A549 (cell line): Measurements from ENCODE around the gene HAUS3. TPM values are rescaled to one million over a fixed set of nuclear protein-coding genes. Genes with fewer than 3 reads are reported as not detected.

ENCODE experiments used
- ATAC-seq, 2 experiments: fragments of 200-7000 bp in 1 of 2; fragments of >200 bp in 1 of 2; cut with Nextera tagmentation in 1 of 2; cut with Tn5 transposase in 1 of 2; 3 replicates each; pipeline versions ENCODE4 v1.8.0 to v1.9.1; 2018 to 2020; ENCODE audit warnings: mild to moderate bottlenecking in 1 of 2, moderate library complexity in 1 of 2
- CTCF ChIA-PET: fragments of 300-600 bp; sonication (Branson Sonifier 250); formaldehyde crosslinking; extraction: SDS; loops from one replicate; lab custom pipeline; 2021; ENCODE audit warnings: antibody characterized with exemption, inconsistent platforms; lab: Yijun Ruan, JAX
- POLR2A ChIA-PET: fragments of 350-600 bp; formaldehyde crosslinking; extraction: SDS; loops from one replicate; lab custom pipeline; 2021; ENCODE audit warnings: antibody characterized with exemption, inconsistent platforms; lab: Yijun Ruan, JAX
- DNase-seq, 2 experiments: peaks; one replicate each; pipeline versions ENCODE4 v3.0.0 to v3.0.0-alpha.2; 2011 to 2016; ENCODE audit warnings: low read depth in 1 of 2, low spot score in 1 of 2
- FAIRE-seq: peaks from 2 replicates; lab custom pipeline; 2011; peaks lifted over from hg19 to GRCh38; lab: Jason Lieb, UNC
- H3K27ac ChIP-seq, 2 experiments: fragments of >200 bp; sonication (Bioruptor Twin); formaldehyde crosslinking; 3 replicates each; pipeline ENCODE4 v1.5.1; 2016 to 2017
- H3K4me1 ChIP-seq: fragments of >200 bp; sonication (Bioruptor Twin); formaldehyde crosslinking; 3 replicates; pipeline ENCODE4 v1.6.1; 2016
- H3K4me2 ChIP-seq: fragments of >200 bp; sonication (Bioruptor Twin); formaldehyde crosslinking; 3 replicates; pipeline ENCODE4 v1.6.1; 2016
- H3K4me3 ChIP-seq: fragments of >200 bp; sonication (Bioruptor Twin); formaldehyde crosslinking; 3 replicates; pipeline ENCODE4 v1.5.1; 2016
- H3K9me3 ChIP-seq: fragments of >200 bp; sonication (Bioruptor Twin); formaldehyde crosslinking; 3 replicates; pipeline ENCODE4 v1.6.1; 2016
- CBX8 ChIP-seq: fragments of 200-600 bp; sonication (generic); IDR thresholded peaks from 2 replicates; pipeline ENCODE4 v1.6.1; 2016
- CHD4 ChIP-seq: fragments of 200-600 bp; sonication (generic); IDR thresholded peaks from 2 replicates; pipeline ENCODE4 v1.6.1; 2016; ENCODE audit warnings: antibody characterized with exemption, mild to moderate bottlenecking, borderline replicate concordance
- EP300 ChIP-seq, 2 experiments: fragments of >200 bp; sonication (Bioruptor Twin); formaldehyde crosslinking; IDR thresholded peaks; 2 replicates in 1 of 2; 3 replicates in 1 of 2; pipeline ENCODE4 v1.6.1; 2016 to 2017
- FOXS1 ChIP-seq: fragments of 250-450 bp; sonication (Bioruptor Pico); IDR thresholded peaks from 2 replicates; pipeline ENCODE4 v1.5.0; 2020; ENCODE audit warnings: mild to moderate bottlenecking, moderate library complexity
- HDAC2 ChIP-seq: fragments of 200-600 bp; sonication (generic); IDR thresholded peaks from 2 replicates; pipeline ENCODE4 v1.6.1; 2016
- HOXA7 ChIP-seq: fragments of 250-450 bp; sonication (Bioruptor Pico); IDR thresholded peaks from 2 replicates; pipeline ENCODE4 v1.5.0; 2020; ENCODE audit warnings: mild to moderate bottlenecking, moderate library complexity
- JUNB ChIP-seq: fragments of >200 bp; sonication (Bioruptor Twin); formaldehyde crosslinking; IDR thresholded peaks from 2 replicates; pipeline ENCODE4 v1.6.1; 2016
- MAFK ChIP-seq: fragments of 450-650 bp; IDR thresholded peaks from 2 replicates; pipeline ENCODE4 v1.6.1; 2014; ENCODE audit not compliant: partially characterized antibody
- PHF8 ChIP-seq: fragments of 200-600 bp; sonication (generic); IDR thresholded peaks from 2 replicates; pipeline ENCODE4 v1.6.1; 2016; ENCODE audit warnings: low read depth, mild to moderate bottlenecking, antibody characterized with exemption, moderate library complexity, borderline replicate concordance
- POLR2AphosphoS2 ChIP-seq: conservative IDR thresholded peaks from 2 replicates; pipeline ENCODE4 v1.6.1; 2012; ENCODE audit warnings: low read length, improper control_type of control experiment, inconsistent platforms
- RAD21 ChIP-seq, 2 experiments: fragments of >200 bp in 1 of 2; sonication (Bioruptor Twin) in 1 of 2; formaldehyde crosslinking in 1 of 2; IDR thresholded peaks in 1 of 2; conservative IDR thresholded peaks in 1 of 2; 2 replicates in 1 of 2; 3 replicates in 1 of 2; pipeline ENCODE4 v1.6.1; 2012 to 2018; ENCODE audit warnings: inconsistent platforms in 1 of 2
- RARB ChIP-seq: fragments of 250-450 bp; sonication (Bioruptor Pico); IDR thresholded peaks from 2 replicates; pipeline ENCODE4 v1.8.0; 2021; ENCODE audit warnings: mild to moderate bottlenecking, moderate library complexity
- RCOR1 ChIP-seq: fragments of 150-350 bp; IDR thresholded peaks from 2 replicates; pipeline ENCODE4 v1.6.1; 2014; ENCODE audit warnings: antibody characterized with exemption, low read length, low read depth
- RNF2 ChIP-seq: fragments of 200-600 bp; sonication (generic); IDR thresholded peaks from 2 replicates; pipeline ENCODE4 v1.6.1; 2016; ENCODE audit warnings: low read depth, mild to moderate bottlenecking, antibody characterized with exemption, moderate library complexity, borderline replicate concordance
- SMC3 ChIP-seq: fragments of >200 bp; sonication (Bioruptor Twin); formaldehyde crosslinking; IDR thresholded peaks from 3 replicates; pipeline ENCODE4 v1.6.1; 2018; ENCODE audit warnings: inconsistent platforms
- ZC3H11A ChIP-seq: fragments of 450-650 bp; IDR thresholded peaks from 2 replicates; pipeline ENCODE4 v1.6.1; 2014; ENCODE audit warnings: antibody characterized with exemption, mild to moderate bottlenecking
- ZFP36 ChIP-seq: fragments of 450-650 bp; IDR thresholded peaks from 2 replicates; pipeline ENCODE4 v1.6.1; 2014; ENCODE audit warnings: borderline replicate concordance; ENCODE audit not compliant: partially characterized antibody
- ZNF302 ChIP-seq: fragments of 250-450 bp; sonication (Bioruptor Pico); IDR thresholded peaks from 2 replicates; pipeline ENCODE4 v1.9.0; 2021; ENCODE audit warnings: inconsistent platforms, mild to moderate bottlenecking, moderate library complexity
- ZSCAN20 ChIP-seq: fragments of 250-450 bp; sonication (Bioruptor Pico); IDR thresholded peaks from 2 replicates; pipeline ENCODE4 v1.8.0; 2022; ENCODE audit warnings: mild to moderate bottlenecking, moderate library complexity
- WGBS: methylation state at CpG from one replicate; pipeline ENCODE4 v1.1.6; 2017; ENCODE audit errors: missing lambda C conversion rate; 5-methylcytosine and 5-hydroxymethylcytosine counted together
- polyA plus RNA-seq, 4 experiments: library from polyadenylated mRNA; depleted of rRNA in 3 of 4; stranded (reverse); fragments of >200 nt; fragmentation: RNase III in 1 of 4; extraction: RNeasy Plus Mini Kit Qiagen cat#74134 plus additional on column Dnase treatment in 1 of 4; gene quantifications; 2 replicates in 3 of 4; 3 replicates in 1 of 4; pipeline ENCODE4 v1.2.3, GENCODE V29; 2011 to 2017
- TF ChIP-seq, protein P1 (sequence below): IDR thresholded peaks from 2 replicates; pipeline ENCODE4 v1.6.1; 2012
- TF ChIP-seq, protein P2 (sequence below): fragments of 250-450 bp; sonication (Bioruptor Pico); IDR thresholded peaks from 2 replicates; pipeline ENCODE4 v1.5.0; 2021; ENCODE audit warnings: mild to moderate bottlenecking, moderate library complexity, borderline replicate concordance
- TF ChIP-seq, protein P3 (sequence below): fragments of >200 bp; sonication (Bioruptor Twin); formaldehyde crosslinking; IDR thresholded peaks from 2 replicates; pipeline ENCODE4 v1.6.1; 2016
- TF ChIP-seq, protein P4 (sequence below): fragments of 450-650 bp; IDR thresholded peaks from 2 replicates; pipeline ENCODE4 v1.6.1; 2014; ENCODE audit warnings: antibody characterized with exemption

The HAUS3 gene
- polyA plus RNA-seq, 2 of the 4 experiments (the other 2 are of a cell fraction) = 7.7 to 10.6 TPM

DNA sequence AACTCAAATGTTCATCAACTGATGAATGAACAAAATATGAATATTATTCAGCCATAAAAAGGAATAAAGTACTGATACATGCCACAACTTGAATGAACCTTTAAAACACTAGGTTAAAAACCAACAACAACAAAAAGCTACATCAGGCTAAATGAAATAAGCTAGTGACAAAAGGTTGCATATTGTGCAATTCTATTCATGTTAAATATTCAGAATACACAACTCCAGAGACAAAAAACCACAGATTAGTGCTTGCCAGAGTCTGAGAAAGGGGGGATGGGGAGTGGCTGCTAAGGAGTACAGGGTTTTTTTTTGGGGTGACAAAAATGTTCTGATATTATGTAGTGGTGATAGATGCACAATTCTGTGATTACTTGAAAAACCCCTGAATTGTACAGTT is 58.5 kb downstream of the HAUS3 start:
- FAIRE-seq (no peak), ATAC-seq (no peak), DNase-seq (no peak)
- H3K4me1 ChIP-seq = no peaks in the 10 kb centered on the region
- POLR2A ChIA-PET = no interaction called here
- H3K4me3 ChIP-seq = no peak overlapping the region
- peaks cover 3% of the 10 kb centered on the region; the same call in 2 of the 3 replicates for H3K9me3 ChIP-seq
- CTCF ChIA-PET = no interaction called here
- no peak overlapping the region for H3K27ac ChIP-seq
- H3K4me2 ChIP-seq = no peak overlapping the region
- TF ChIP-seq MAFK (no peak), ZC3H11A (no peak), FOXS1 (CRISPR knock-in tag) (no peak), SMC3 (no peak), HOXA7 (CRISPR knock-in tag) (no peak), PHF8 (no peak), RARB (CRISPR knock-in tag) (no peak), ZNF302 (CRISPR knock-in tag) (no peak), JUNB (no peak), POLR2AphosphoS2 (no peak), ZSCAN20 (CRISPR knock-in tag) (no peak), HDAC2 (no peak), CHD4 (no peak), RCOR1 (no peak)
- TF ChIP-seq, protein P1, sequence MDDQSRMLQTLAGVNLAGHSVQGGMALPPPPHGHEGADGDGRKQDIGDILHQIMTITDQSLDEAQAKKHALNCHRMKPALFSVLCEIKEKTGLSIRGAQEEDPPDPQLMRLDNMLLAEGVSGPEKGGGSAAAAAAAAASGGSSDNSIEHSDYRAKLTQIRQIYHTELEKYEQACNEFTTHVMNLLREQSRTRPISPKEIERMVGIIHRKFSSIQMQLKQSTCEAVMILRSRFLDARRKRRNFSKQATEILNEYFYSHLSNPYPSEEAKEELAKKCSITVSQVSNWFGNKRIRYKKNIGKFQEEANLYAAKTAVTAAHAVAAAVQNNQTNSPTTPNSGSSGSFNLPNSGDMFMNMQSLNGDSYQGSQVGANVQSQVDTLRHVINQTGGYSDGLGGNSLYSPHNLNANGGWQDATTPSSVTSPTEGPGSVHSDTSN = no peak
- TF ChIP-seq, protein P2, sequence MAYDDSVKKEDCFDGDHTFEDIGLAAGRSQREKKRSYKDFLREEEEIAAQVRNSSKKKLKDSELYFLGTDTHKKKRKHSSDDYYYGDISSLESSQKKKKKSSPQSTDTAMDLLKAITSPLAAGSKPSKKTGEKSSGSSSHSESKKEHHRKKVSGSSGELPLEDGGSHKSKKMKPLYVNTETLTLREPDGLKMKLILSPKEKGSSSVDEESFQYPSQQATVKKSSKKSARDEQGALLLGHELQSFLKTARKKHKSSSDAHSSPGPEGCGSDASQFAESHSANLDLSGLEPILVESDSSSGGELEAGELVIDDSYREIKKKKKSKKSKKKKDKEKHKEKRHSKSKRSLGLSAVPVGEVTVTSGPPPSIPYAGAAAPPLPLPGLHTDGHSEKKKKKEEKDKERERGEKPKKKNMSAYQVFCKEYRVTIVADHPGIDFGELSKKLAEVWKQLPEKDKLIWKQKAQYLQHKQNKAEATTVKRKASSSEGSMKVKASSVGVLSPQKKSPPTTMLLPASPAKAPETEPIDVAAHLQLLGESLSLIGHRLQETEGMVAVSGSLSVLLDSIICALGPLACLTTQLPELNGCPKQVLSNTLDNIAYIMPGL (CRISPR knock-in tag) = no peak
- TF ChIP-seq, protein P3, sequence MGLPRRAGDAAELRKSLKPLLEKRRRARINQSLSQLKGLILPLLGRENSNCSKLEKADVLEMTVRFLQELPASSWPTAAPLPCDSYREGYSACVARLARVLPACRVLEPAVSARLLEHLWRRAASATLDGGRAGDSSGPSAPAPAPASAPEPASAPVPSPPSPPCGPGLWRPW = no peak

DNA sequence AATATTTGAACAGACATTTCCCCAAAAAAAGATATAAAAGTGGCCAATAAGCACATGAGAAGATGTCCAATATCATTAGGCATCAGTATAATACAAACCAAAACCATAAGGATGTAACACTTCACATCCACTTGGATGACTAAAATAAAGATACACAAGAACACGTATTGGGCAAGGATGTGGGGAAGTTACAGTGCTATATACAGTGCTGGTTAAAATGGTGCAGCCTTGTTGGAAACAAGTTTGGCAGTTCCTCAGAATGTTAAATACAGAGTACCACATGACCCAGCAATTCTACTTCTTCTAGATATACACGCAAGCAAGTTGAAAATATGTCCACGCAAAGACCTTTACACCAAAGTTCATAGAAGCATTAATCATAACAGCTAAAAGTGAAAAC is 58.9 kb downstream of the HAUS3 start:
- no peak for DNase-seq
- CTCF ChIA-PET = no interaction called here
- TF ChIP-seq ZFP36 = no peak
- TF ChIP-seq RAD21 (conservative IDR thresholded peaks at IDR 0.05 in 1 of 2, IDR thresholded peaks at IDR 0.05 in 1 of 2) = no peak
- TF ChIP-seq JUNB = no peak
- TF ChIP-seq, protein P4, sequence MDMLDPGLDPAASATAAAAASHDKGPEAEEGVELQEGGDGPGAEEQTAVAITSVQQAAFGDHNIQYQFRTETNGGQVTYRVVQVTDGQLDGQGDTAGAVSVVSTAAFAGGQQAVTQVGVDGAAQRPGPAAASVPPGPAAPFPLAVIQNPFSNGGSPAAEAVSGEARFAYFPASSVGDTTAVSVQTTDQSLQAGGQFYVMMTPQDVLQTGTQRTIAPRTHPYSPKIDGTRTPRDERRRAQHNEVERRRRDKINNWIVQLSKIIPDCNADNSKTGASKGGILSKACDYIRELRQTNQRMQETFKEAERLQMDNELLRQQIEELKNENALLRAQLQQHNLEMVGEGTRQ = no peak
- no peak for TF ChIP-seq EP300 (IDR thresholded peaks at IDR 0.05)
- TF ChIP-seq CBX8 = no peak
- TF ChIP-seq RNF2 = no peak
- TF ChIP-seq, all 56 proteins: peak for 0
- no peak for FAIRE-seq
- peaks cover 3% of the 10 kb centered on the region; the same call in 2 of the 3 replicates for H3K9me3 ChIP-seq
- ATAC-seq = no peak
- H3K4me3 ChIP-seq = no peak overlapping the region
- 96% methylated on average over 3 of the region's 3 CpGs for WGBS
- POLR2A ChIA-PET = no interaction called here
- no peak overlapping the region for H3K27ac ChIP-seq
- no peak overlapping the region for H3K4me2 ChIP-seq
- H3K4me1 ChIP-seq = no peaks in the 10 kb centered on the region
